Measurements from ENCODE around the gene TXLNB. TPM values are rescaled to one million over a fixed set of nuclear protein-coding genes. Genes with fewer than 3 reads are reported as not detected.

Gene TXLNB
- total RNA-seq, 1 experiment from 2014 or later: not detected

GRCh38 chr6:139338795-139339194, 47.0 kb upstream of the TXLNB start:
- Histone ChIP-seq H3K9me3 (ENCODE audit: control insufficient read depth, insufficient read depth, low read depth, low read length) (no peaks in the 10 kb centered on the region), H3K36me3 (ENCODE audit: control insufficient read depth, insufficient read depth, low read length) (no peaks in the 10 kb centered on the region), H3K4me1 (ENCODE audit: control insufficient read depth, insufficient read depth, low read length) (no peaks in the 10 kb centered on the region), H3K27ac (ENCODE audit: low read length) (no peak overlapping the region), H3K27me3 (ENCODE audit: control insufficient read depth, insufficient read depth, low read length) (no peaks in the 10 kb centered on the region), H3K4me3 (ENCODE audit: low read depth in 2 of 2, low read length in 2 of 2) (no peak overlapping the region)
- intact Hi-C loops (cut with micrococcal nuclease; ENCODE audit: unreplicated experiment): no loop called here
- ATAC-seq (no peak), DNase-seq (ENCODE audit: low read depth, low spot score) (no peak)
- ChIA-PET CTCF (no interaction called here), POLR2A (no interaction called here)
- in situ Hi-C loops (cut with HindIII; ENCODE audit: low pct_unique_long_range_greater_than_20kb, low sequenced_read_pairs): no loop called here
- BruUV-seq (replicated peaks): no TSS peak
- TF ChIP-seq SIN3A (IDR thresholded peaks at IDR 0.05; ENCODE audit: borderline replicate concordance, insufficient read depth, low read depth, low read length) (no peak), TCF7L2 (IDR thresholded peaks at IDR 0.05; ENCODE audit: low read depth, low read length) (no peak), REST (IDR thresholded peaks at IDR 0.05; ENCODE audit: insufficient read depth in 1 of 2, low read depth in 2 of 2, low read length in 1 of 2) (no peak), POLR2AphosphoS5 (IDR thresholded peaks at IDR 0.05; ENCODE audit: low read depth, low read length) (no peak)
- TF ChIP-seq, protein P1, sequence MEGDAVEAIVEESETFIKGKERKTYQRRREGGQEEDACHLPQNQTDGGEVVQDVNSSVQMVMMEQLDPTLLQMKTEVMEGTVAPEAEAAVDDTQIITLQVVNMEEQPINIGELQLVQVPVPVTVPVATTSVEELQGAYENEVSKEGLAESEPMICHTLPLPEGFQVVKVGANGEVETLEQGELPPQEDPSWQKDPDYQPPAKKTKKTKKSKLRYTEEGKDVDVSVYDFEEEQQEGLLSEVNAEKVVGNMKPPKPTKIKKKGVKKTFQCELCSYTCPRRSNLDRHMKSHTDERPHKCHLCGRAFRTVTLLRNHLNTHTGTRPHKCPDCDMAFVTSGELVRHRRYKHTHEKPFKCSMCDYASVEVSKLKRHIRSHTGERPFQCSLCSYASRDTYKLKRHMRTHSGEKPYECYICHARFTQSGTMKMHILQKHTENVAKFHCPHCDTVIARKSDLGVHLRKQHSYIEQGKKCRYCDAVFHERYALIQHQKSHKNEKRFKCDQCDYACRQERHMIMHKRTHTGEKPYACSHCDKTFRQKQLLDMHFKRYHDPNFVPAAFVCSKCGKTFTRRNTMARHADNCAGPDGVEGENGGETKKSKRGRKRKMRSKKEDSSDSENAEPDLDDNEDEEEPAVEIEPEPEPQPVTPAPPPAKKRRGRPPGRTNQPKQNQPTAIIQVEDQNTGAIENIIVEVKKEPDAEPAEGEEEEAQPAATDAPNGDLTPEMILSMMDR (IDR thresholded peaks at IDR 0.05): no peak

DNA sequence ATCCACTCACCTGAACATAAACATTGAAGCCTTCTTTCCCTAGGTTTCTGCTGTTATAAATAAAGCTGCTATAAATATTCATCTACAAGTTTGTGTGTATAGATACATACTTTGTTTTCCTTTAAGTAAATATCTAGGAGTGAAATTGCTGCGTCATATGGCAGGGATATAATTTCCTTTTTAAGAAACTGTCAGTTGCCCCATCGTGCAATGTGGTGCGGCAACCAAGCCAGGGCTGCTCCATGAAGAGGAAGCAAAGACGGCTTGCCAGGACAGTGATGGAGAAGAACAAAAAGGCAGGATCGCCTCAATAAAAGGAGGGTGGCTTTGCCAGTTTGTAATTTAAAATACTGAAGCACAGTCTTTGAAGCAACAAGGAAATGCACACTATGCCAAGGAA, 46.0 kb upstream of the TXLNB start:
- ATAC-seq (no peak), DNase-seq (ENCODE audit: low read depth, low spot score) (no peak)
- no peaks in the 10 kb centered on the region for H3K36me3 ChIP-seq (ENCODE audit: control insufficient read depth, insufficient read depth, low read length)
- H3K4me1 ChIP-seq (ENCODE audit: control insufficient read depth, insufficient read depth, low read length): no peaks in the 10 kb centered on the region
- intact Hi-C loops (cut with micrococcal nuclease; ENCODE audit: unreplicated experiment): no loop called here
- TF ChIP-seq, protein P1 (IDR thresholded peaks at IDR 0.05): no peak
- H3K27me3 ChIP-seq (ENCODE audit: control insufficient read depth, insufficient read depth, low read length): no peaks in the 10 kb centered on the region
- in situ Hi-C loops (cut with HindIII; ENCODE audit: low pct_unique_long_range_greater_than_20kb, low sequenced_read_pairs): no loop called here
- no peaks in the 10 kb centered on the region for H3K9me3 ChIP-seq (ENCODE audit: control insufficient read depth, insufficient read depth, low read depth, low read length)
- ChIA-PET POLR2A (interaction anchor here (0.7 kb wide), 1 partner anchor 172 kb away, joined by 7 read pairs; no protein-coding TSS in a partner anchor), CTCF (no interaction called here)
- no TSS peak for BruUV-seq (replicated peaks)
- H3K27ac ChIP-seq (ENCODE audit: low read length): no peak overlapping the region
- H3K4me3 ChIP-seq (ENCODE audit: low read depth in 2 of 2, low read length in 2 of 2): no peak overlapping the region

- H3K36me3 ChIP-seq (ENCODE audit: control insufficient read depth, insufficient read depth, low read length): no peaks in the 10 kb centered on the region
- H3K4me1 ChIP-seq (ENCODE audit: control insufficient read depth, insufficient read depth, low read length): no peaks in the 10 kb centered on the region
- CTCF ChIA-PET: no interaction called here
- no peaks in the 10 kb centered on the region for H3K27me3 ChIP-seq (ENCODE audit: control insufficient read depth, insufficient read depth, low read length)
- POLR2A ChIA-PET: interaction anchor here (0.7 kb wide), 1 partner anchor 171 kb away, joined by 7 read pairs; no protein-coding TSS in a partner anchor
- no peak overlapping the region for H3K27ac ChIP-seq (ENCODE audit: low read length)
- BruUV-seq (replicated peaks): no TSS peak
- intact Hi-C loops (cut with micrococcal nuclease; ENCODE audit: unreplicated experiment): no loop called here
- TF ChIP-seq POLR2AphosphoS5 (IDR thresholded peaks at IDR 0.05; ENCODE audit: low read depth, low read length) (no peak), REST (IDR thresholded peaks at IDR 0.05; ENCODE audit: insufficient read depth in 1 of 2, low read depth in 2 of 2, low read length in 1 of 2) (no peak), TCF7L2 (IDR thresholded peaks at IDR 0.05; ENCODE audit: low read depth, low read length) (no peak), SIN3A (IDR thresholded peaks at IDR 0.05; ENCODE audit: borderline replicate concordance, insufficient read depth, low read depth, low read length) (no peak)
- TF ChIP-seq, protein P1 (IDR thresholded peaks at IDR 0.05): no peak
- no peaks in the 10 kb centered on the region for H3K9me3 ChIP-seq (ENCODE audit: control insufficient read depth, insufficient read depth, low read depth, low read length)
- in situ Hi-C loops (cut with HindIII; ENCODE audit: low pct_unique_long_range_greater_than_20kb, low sequenced_read_pairs): no loop called here
- H3K4me3 ChIP-seq (ENCODE audit: low read depth in 2 of 2, low read length in 2 of 2): no peak overlapping the region
- ATAC-seq: no peak
- no peak for DNase-seq (ENCODE audit: low read depth, low spot score)
Observed at GRCh38 chr6:139337001-139337400, 45.2 kb upstream of the TXLNB start.
